Right ventricle myocardium superior (tissue), 1 donor: ENCODE results near the gene NHS. TPM values are rescaled to one million over a fixed set of nuclear protein-coding genes. Genes with fewer than 3 reads are reported as not detected.

Source experiments
- ATAC-seq: fragments of 200-7000 bp; cut with Tn5 transposase; one replicate; pipeline ENCODE4 v1.9.1; 2020; ENCODE audit warnings: mild to moderate bottlenecking; ENCODE audit not compliant: poor library complexity
- DNase-seq: peaks from one replicate; pipeline ENCODE4 v3.0.0-alpha.2; 2020
- intact Hi-C: fragments of 100-400 bp; cut with DNase I; formaldehyde crosslinking; loops from one replicate; pipeline ENCODE4 v1.11.2; 2022
- total RNA-seq: library from RNA; stranded (reverse); fragmentation: NEBNext Ultra II Directional; extraction: Animal tissue kit (Norgen Biotek cat#: 25700); gene quantifications from one replicate; pipeline ENCODE4 v1.2.1, GENCODE V29; 2021
- donor health status: DM: no; HTN: yes; CAD: no; lungs with severe emphysema.

NHS gene
- total RNA-seq, 1 donor from 2014 or later, result 1.2 TPM

DNA sequence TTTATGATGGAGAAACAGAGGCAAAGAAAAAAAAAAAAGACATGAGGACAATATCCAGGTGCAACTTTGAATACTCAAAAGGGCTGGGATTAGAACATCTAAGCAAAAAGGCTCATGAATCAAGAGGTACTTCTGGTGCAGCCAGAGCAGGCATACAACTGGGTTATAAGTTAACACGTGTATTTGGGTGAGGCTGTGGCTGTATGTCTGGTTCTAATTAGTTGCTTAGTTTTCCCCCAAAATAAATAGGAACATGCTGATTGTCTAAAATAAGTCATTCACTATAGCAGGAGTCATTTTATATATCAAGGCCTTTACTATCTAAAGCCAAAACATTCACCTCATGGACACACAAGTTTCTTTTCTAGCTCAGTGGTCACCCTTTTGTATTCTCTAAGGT, 20.2 kb downstream of the NHS start:
- intact Hi-C loops, result no loop called here
- DNase-seq, result no peak
- no peak for ATAC-seq

DNA sequence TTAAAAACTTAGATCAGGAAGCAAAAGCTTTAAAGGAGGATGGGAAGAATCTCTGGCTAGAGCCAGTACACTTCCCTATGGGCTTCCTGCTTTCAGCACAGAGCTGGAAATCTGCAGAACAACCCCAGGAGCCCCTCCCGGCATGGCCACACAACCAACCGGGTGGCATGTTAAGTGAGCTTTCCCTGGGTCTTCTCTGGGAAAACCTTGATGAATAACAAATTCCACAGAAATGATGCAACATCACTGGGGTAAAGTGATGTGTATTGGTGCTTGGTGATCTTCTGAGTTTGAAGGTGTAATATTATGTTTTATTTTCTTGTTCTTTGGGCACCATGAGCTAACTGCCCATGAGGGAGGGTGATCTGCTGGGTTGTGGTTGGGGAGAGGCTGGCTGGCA, 22.1 kb downstream of the NHS start:
- no peak for ATAC-seq
- intact Hi-C loops, result no loop called here
- DNase-seq, result no peak

DNA sequence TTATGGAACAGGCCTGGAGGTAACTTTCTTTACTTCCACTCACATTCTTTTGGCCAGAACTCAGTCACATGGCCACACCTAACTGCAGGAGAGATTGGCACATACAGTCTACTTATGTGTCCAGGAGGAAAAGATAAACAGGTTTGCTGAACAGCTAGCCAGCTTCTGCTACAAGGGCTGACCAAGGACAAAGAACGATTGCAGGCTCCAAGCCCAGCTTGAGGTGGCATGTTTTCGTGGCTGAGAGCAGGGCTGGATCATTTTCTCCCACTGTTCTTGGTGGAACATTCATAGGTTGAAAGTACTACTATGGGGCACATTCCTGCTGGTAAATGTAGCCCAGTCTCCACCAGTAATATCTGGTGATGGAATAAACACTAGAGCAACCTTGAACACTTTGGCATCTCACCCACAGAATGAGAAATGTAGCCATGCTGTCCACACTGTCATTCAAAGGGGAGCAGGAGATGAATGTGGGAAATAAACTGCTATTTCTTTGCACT, 28.2 kb downstream of the NHS start:
- intact Hi-C loops, result no loop called here
- ATAC-seq (peak; percentile 79), DNase-seq (no peak)

DNA sequence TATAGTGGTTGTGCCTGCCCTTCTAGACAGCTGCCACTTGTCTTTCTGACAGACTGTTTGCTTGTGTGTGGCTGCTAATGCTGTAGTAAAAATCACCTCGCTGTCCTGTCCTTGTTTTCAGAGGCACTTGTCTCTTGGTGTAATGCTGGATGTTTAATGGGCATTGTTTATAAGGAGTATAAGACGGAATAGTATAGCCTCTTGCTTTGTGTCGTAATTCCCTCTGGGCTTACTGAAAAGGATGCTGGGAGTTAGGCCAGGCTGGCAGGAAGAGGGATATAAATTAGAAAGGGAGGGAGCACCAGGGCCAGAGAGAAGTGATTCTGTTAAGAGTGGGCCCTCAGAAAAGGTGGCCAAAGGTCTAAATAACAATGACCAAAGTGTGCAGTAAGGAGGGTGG, 29.0 kb downstream of the NHS start:
- ATAC-seq (no peak), DNase-seq (no peak)
- intact Hi-C loops, result no loop called here

DNA sequence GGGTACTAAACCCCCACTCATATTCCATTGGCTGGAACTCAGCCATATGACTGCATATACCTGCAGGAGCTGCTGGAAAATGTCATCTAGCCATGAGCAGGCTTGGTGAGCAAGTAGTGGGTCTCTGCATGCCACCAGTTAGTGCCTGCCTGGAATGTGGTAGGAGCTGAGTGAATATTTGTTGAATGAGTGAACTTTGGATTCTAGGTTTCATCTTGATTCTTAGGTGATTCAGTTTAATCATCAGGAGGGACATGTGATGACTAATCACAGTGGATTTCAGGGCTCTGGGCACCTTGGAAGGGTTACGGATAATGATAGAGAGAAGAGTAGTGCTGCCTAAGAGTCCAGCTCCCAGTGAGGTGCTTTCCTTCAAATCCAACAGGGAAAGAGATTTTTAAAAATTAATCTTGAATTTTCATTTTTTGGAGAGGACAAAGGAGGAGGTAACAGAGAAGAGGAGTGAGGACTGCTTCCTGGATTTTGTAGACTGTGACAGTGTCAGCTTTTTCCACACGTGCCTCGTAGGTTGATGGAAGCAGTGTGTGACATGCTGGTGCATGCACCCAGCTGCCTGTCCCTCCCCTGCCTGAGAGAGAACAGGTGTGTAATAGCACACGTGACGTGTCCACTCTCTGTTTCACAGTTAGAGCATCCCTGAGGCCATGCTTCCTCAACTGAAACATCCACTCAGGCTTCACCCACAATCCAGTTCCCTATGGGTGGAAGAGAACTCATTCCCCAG, 30.4 kb downstream of the NHS start:
- ATAC-seq (no peak), DNase-seq (no peak)
- intact Hi-C loops, result no loop called here

DNA sequence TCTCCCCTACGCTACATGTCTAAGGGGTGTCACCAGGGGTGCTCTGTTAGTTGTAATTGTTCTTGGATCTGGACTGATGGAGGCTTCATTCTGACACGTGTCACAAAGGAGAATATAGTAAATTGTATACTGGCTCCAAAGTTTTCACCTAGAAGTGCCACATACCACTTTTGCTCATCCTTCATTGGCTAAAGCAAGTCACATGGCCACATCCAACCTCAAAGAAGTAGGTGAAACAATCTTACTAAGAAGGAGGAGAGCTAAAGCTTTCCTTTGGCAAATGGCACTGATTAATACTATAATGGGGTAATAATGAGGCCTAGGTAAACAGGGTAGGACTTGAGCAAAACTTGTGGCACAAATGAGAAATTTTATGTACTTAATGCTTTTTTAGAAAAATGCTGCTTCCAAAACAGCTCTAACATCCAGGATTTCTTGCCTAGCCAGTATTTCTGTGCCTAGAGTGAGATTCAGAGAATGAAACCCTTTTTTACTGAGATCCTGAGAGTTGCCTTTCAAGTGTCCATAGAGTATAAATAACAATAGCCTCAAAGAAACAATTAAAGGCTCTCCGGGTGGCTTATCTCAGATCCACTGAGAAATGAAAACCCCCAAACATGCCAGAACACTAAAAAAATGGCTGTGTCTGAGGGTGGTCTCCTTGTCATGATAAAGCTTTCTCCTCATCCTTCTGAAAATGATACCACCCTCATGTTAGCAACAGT, 34.7 kb downstream of the NHS start:
- intact Hi-C loops, result no loop called here
- DNase-seq, result no peak
- ATAC-seq, result no peak

DNA sequence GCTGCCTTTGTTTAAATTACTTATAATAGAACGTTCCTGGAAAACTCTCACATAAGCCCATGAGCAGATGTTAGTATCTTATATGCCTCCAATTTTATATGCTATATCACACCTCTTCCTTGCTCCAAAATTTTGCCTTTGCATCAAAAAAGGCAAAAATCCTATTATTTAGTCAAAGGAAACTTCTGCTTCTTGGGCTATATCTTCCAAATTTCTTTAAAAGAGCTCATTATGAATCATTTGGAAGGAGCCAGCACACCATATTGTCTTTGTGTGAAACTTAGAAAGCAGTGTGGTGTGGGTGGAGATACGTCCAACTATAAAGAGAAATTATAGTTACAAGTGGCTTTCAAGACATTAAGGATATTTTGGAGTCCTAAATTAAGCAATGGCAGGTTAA, 35.7 kb downstream of the NHS start:
- ATAC-seq, result no peak
- intact Hi-C loops, result no loop called here
- DNase-seq, result no peak

DNA sequence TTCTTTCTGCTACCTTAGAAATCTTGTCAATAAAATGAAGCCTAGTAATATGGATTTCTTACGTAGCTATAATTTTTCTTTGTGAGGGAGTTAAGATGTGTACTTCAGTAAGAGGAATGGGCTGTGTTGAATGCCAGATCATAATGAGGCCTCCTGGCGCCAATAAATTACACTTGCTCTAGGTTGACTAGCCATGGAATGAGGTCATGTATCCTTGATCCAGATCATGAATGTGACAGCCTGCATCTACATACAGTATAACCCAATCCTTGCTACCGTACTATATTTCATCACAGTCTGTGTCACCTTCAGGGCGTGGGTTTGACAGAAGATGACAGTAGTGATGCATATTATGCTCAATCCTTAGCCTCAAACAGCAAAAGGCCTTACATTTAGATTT, 36.2 kb downstream of the NHS start:
- intact Hi-C loops, result no loop called here

DNA sequence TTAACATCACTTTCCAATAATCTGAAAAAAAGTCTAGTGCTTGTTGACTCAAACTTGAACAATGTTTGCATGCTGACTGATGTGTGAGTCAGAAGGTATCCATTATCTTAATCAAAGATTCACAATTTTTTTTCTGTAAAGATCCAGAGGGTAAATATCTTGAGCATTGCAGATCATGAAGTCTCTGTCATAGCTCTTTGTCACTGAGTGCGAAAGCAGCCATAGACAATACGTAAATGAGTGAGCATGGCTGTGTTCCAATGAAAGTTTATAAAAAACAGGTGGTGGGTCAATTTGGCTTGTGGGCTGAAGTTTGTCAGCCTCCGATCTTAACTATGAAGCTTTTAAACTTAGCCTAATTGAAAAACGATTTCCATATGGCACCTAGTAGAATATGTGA, 37.7 kb downstream of the NHS start:
- ATAC-seq (no peak), DNase-seq (no peak)
- intact Hi-C loops, result no loop called here

More for the DNA sequence above, 36.2 kb downstream of the NHS start:
- DNase-seq, result no peak
- ATAC-seq, result no peak

DNA sequence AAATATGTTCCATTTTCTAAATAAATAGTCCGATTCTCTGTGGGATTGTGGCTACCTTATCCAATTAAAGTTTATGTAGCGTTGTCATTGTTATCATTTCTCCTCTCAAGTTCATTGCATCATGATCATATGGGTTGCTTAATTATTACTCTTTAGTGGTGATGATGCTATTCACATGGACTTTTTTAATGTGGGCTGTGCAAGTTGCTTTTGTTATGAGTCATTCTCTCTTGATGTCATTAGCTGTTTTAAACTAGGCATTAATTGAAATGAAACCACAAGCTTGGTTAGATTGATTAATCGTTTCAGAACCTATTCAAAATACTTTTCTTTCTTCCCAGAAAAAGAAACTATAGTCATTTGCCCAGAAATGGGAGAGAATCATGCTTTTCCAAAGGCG, 38.2 kb downstream of the NHS start:
- no peak for ATAC-seq

DNA sequence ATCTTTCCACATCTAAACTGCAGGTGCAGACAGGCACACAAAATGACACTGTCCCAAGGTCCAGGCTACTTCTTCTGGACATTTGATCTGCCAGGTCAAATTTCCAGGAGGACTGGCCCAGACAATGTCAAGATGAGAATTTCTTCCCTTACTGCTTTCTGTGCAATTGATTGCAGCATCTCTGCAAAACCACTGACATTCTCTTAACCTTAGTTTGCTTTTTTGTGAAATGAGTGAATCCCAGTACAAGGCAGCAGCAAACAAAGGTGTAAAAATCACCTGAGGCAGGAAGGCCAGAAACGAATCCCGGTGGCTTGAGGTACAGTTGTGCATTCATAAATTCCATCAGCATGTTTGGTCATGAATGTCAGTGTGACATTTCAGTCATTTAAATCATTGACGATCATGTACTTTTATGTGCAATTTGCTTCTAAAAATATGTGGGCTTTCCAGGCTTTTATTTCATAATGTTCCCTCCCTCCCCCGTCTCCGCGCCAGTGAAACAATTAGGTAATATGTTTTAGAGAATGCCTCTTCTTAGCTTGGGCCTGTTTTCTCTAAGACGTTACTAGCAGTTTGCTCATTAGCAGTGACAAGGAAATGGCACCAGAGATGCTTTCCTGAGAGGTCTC, 39.1 kb downstream of the NHS start:
- ATAC-seq (no peak), DNase-seq (no peak)
- intact Hi-C loops, result no loop called here

More for the DNA sequence above, 38.2 kb downstream of the NHS start:
- intact Hi-C loops, result no loop called here
- no peak for DNase-seq

DNA sequence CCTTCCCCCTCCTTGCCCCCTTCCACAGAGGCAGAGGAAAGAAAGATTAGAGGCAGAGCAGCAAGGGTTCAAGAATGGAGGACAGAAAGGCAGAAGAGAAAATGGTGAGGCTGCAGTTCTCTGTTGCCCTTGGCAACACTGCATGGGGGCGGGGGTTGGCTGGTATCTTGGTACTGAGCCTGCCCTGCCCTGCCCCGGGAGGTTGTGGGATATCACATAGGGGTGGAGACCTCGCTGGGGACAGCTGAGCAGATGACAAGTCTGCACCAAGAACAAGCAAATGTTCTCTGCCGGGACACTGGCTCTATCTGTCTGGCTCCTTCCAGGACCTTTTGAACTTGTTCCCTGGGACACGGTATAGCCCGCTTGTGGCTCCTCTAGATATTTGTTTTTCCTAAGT, 39.8 kb downstream of the NHS start:
- intact Hi-C loops, result no loop called here
- ATAC-seq, result peak; percentile 58
- peak; percentile 45 for DNase-seq

DNA sequence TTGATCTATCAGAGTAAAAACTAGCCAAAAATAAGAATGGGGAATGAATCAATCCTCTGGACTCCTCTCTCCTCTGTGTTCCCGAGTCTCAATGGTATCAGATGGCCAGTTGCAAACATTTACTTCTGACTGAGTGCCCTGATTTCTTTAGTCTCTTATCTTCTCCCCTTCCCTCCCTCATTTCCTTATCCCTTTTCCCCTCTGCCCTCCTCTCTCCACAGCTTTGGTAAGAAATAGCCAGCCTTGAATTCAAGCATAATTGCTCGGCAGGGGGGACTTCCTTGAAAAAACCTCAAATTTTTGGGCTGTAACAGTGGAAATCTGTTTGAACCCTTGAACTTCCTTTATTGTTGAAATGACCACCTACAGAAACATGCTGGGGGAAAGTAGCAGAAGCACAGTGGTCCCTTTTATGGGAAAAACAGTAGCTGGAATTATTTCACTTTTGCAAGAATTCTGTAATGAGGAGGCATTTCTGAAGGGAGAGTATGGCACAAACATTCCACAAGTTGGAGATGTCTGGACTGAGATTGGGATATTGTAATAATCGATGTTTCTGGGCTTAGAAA, 40.3 kb downstream of the NHS start:
- intact Hi-C loops, result no loop called here
- ATAC-seq, result no peak

DNA sequence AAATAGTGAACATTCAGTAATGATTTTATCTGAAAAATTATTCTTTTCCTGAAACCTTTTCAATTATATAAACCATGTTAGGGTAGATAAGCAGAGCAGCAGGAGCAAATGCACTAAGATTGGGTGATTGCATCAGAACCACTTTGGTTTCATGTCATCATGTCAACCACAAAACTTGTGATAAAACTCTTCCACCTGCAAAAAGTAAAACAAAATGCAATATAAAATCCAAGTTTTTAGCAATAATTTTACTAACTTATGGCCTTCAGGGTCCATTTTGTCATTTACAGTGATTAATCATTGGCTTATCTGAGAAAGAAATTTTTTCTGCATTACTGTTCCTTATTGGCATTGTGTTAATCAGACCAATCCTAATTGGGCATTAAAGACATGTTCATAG, 42.4 kb downstream of the NHS start:
- intact Hi-C loops, result no loop called here
- ATAC-seq (no peak), DNase-seq (no peak)

More for the DNA sequence above, 40.3 kb downstream of the NHS start:
- no peak for DNase-seq

DNA sequence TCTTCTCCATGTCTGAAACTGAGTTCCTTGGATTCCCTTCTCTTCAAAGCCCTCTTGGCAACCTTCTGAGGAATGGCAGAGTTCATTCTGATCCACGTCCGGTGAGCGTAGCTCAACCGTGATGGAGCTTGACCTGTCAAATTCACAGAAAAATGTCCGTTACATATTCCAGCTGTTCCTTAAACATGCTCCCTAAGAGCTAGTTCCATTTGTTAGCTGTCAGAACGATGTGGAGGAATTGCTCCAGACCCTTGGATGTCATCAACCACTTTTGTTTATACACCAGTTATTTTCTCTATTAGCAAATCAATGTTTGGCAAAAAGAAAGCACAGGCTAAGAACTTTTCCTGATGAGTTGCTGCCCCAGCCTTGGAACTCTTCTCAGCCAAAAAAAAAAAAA, 50.1 kb downstream of the NHS start:
- ATAC-seq, result no peak
- intact Hi-C loops, result no loop called here
- no peak for DNase-seq

DNA sequence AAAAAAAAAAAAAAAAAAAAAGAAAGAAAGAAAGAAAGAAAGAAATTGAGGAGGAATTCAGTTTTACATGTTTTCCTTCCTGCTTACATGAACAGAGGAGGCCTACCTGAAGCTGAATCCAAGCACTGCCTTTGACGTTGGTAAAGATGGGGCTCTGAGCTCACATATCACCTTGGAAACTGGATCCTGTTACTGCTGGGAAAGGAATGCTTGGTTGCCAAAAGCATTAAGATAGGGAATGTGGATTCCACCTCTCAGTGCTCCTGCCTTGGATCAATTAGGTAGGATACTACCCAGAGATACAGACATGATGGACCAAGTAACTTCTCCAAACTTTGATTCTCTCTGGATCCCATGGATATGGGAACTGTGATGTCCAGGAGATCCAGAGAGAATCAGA, 50.6 kb downstream of the NHS start:
- intact Hi-C loops, result no loop called here
- no peak for DNase-seq
- no peak for ATAC-seq

DNA sequence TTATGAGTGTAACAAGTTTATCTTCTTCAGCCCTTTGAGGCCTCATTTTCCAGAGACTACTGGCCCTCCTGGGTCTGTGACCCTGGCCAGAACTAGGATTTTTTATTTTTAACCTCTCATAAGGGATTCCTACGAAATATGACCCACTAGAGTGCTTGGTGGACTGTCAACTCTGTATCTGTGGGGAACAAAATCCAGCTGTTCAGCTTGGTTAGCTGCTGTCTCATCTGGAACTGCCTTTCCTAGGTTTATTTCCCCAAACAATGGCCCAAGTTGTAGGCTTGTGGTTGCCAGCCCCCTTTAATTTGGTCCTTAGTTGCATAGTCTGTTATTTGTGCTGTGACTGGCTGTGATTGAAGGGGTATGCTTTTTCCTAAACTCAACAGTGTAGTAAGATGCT, 56.2 kb downstream of the NHS start:
- intact Hi-C loops, result no loop called here
- no peak for ATAC-seq
- DNase-seq, result no peak

DNA sequence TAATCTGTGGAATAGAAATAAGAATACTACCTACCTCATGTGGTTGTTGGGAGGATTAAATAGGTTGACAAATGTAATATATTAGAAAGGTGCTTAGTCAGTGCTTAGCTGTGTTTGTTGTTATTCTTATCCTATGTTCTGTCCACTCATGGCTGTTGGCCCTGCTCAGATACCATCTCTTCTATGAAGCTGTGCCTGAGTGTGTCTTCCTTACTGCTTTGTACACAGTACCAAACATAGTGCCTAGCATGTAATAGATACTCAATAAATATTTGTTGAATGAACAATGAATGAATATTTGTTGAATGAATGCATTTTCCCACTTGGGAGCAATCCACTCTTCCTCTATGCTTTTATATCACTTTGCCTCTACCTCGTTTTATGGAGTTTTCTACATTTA, 57.2 kb downstream of the NHS start:
- no peak for ATAC-seq
- intact Hi-C loops, result no loop called here
- no peak for DNase-seq

DNA sequence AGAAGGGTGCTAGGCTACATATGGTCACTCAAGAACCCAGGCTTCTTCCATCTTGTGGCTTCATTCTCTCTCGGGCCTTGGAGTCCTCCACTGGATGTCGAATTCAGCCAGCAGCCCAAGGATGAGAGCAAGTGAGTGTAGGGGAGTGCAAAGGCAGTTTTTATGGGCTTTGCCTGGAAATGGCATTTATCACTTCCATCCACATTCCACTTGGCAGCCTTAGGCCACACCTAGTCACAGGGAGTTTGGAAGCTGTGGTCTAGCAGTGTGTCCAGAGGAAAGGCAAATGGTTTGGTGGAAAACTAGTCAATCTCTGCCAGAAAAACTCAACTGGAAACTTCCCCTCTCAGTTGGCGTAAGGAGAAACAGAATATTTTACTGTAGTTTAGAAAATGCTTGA, 59.0 kb downstream of the NHS start:
- ATAC-seq (no peak), DNase-seq (no peak)
- intact Hi-C loops, result no loop called here

DNA sequence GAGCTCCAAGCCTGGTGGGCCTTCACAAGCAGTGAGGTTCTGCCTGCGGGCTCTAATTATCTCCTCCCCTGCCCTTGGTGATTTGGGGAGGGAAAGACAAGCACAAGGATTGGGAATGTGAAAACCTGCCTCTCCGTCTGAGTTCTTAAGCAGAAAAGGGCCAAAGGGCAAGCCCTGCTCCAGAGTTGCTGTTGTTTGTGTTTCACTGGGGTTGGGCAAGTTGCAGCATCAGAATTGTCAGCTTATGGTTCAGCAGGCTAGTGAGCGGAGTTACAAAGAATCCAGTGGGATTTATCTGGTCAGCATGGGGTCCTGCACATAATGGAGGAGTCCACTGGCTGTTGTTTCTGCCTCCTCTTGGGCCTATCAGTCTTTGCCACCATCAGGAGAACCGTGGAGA, 60.5 kb downstream of the NHS start:
- DNase-seq, result no peak
- intact Hi-C loops, result no loop called here
- no peak for ATAC-seq
